Ishikawa (cell line): Measurements from ENCODE around the gene IL1RN.

Source experiments
- CREB1 ChIP-seq: IDR thresholded peaks from 2 replicates; pipeline ENCODE4 v1.6.1; 2012; ENCODE audit warnings: low read depth
- YY1 ChIP-seq: IDR thresholded peaks from 2 replicates; pipeline ENCODE4 v1.6.1; 2012; ENCODE audit warnings: low read depth

DNA sequence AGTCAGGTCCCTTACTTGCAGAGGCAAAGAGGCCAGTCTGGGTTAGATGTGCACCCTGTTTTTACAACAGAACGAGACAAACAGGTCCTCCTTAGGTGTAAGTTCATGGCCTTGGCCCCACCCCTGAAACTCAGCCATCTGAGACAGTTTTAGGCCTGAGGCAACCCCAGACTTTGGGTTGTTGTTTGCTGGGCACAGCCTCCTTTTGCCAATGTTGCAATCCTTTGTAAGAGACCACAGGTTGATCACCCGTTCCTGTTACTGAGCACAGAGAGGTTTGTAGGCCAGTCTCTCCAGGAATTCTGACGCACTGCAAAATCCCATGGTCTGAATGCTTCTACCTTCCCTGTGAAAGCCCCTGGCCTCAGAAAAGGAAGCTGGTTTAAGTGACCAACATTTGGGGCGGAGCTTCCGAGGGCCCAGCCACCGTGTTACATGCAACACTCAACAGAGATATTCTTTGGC, 15.5 kb upstream of the IL1RN start:
- TF ChIP-seq CREB1 (no peak), YY1 (no peak)
